Stimulated activated CD4-positive, alpha-beta T cell treated with anti-CD3 and anti-CD28 coated beads, Interleukin-1b, Interleukin-23, amount 100 ng/mL, for 48 hours (primary cell): Measurements from ENCODE around the gene SMTNL1.

Experiments used
- DNase-seq: peaks from one replicate; pipeline ENCODE4 v3.0.0-alpha.2; 2020

Gene SMTNL1, protein sequence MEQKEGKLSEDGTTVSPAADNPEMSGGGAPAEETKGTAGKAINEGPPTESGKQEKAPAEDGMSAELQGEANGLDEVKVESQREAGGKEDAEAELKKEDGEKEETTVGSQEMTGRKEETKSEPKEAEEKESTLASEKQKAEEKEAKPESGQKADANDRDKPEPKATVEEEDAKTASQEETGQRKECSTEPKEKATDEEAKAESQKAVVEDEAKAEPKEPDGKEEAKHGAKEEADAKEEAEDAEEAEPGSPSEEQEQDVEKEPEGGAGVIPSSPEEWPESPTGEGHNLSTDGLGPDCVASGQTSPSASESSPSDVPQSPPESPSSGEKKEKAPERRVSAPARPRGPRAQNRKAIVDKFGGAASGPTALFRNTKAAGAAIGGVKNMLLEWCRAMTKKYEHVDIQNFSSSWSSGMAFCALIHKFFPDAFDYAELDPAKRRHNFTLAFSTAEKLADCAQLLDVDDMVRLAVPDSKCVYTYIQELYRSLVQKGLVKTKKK

DNA sequence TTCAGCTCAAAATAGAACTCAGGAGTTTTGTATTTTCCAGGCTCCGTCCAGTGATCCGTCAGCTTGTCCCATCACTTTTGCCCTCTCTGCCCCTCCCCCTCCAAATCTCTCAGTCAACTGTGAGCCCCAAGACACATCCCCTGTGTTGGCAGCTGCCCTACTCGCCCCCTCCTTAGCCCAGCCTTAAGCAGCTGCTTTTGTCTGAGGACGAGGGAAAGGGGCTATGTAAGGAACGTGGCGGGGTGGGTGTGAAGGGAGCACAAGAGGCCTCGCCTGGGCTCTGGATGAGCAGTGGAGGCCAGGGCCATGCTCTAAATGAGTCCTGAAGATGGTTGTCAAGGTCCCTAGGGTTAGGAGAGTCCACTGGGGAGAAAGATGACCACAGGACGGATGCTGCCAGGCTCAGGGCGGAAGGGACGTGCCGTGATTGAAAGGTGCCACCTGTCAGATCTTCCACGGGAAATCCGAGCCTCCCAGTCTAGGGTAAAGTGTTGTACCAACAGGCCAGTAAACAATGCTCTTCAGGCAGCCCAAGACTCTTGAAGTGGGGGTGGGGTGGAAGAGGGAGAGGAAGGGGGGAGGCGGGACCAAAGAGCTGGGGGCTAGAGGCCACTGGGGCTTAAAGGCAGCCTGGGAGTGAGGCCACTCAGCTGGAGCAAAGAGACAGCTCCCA lies at the start of gene SMTNL1:
Gene SMTNL1, plus strand, starts transcription at position 649 of the 673 bp plus-strand sequence. CDS start 5,048 bp downstream, outside the sequence.
- DNase-seq = no peak

- no peak for DNase-seq
Observed at GRCh38 chr11:57487920-57488659, 49.3 kb upstream of the SMTNL1 start.

- no peak for DNase-seq
Observed at GRCh38 chr11:57490456-57491248, 46.7 kb upstream of the SMTNL1 start.

- DNase-seq = peak; percentile 64
Observed at GRCh38 chr11:57491371-57492061, 45.9 kb upstream of the SMTNL1 start.

GRCh38 chr11:57493507-57494503 lies 43.6 kb upstream of the SMTNL1 start:
- DNase-seq = peak; percentile 82

DNA sequence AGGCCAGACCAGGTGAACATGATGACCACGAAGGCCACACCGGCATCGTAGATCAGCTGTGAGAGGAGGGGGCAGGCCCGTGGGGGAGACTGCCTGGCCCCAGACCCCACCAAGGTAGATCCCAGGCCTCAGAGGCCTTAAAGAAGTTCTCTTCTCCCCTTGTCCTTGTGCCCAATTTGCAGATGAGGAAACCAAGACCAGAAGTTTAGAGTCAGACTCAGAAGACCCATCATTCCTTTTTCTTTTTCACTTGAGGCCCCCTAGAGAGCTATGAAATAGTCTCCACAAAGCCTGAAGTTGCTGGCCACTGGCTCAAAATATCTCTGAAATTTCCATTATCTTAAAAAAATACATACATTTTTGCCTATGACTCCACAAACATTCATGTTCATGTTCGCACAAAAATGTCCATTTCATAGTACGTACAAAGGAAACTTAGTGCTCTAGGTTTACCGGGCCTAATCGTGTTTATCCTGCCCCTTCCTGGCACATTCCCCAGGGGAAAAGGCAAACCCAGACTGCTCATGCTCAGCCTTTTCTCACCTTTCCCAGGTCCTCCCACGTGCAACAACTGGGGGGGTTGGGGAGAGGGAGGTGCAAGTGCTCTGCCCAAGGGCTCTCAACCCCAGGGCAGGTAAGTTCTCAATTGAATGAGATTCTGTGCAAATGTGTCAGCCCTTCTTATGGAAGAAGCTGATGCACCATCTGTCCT lies 41.1 kb upstream of the SMTNL1 start:
- DNase-seq = no peak

- DNase-seq = no peak
Observed at GRCh38 chr11:57497303-57498247, 39.8 kb upstream of the SMTNL1 start.

GRCh38 chr11:57498540-57498939 lies 38.9 kb upstream of the SMTNL1 start:
- no peak for DNase-seq

- peak; percentile 53 for DNase-seq
Observed at GRCh38 chr11:57499413-57499982, 37.9 kb upstream of the SMTNL1 start.

DNA sequence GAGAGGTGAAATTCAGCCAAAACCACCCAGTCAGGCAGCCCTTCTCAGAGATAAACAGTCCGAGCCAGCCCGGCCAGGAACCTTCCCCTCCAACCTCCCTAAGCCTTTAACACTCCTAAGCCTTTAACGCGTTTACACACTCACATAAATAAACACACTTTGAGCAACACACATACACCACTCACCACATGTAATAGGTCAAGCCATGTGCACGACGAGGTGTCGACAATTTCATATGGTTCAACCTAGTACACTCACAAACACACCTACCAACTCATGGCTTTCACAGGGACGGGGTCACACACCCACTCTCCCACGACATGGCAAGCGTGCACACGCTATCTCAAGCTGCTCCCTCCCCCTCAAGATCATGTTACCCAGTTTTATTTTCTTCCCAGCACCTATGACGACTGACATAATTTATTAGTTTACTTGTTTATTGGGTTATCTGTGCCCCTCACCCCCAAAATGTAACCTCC lies 37.4 kb upstream of the SMTNL1 start:
- no peak for DNase-seq

DNA sequence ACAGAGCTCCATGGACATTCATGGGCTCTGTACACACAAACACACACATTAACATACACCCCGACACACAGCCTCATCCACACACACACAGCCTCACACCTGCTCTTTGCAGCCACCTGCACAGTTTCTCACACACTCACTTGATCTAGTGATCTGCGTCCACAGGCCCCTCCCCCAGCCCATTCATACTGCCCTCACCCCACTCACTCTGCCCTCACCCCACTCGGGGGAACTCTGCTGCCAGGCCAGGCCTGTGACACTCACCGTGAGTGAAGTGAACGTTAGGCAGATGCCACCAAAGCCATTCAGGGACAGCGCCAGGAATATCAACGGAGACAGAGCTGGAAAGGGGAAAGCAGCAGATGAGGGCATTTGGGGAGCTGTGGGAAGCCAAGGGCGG lies 36.9 kb upstream of the SMTNL1 start:
- no peak for DNase-seq

DNA sequence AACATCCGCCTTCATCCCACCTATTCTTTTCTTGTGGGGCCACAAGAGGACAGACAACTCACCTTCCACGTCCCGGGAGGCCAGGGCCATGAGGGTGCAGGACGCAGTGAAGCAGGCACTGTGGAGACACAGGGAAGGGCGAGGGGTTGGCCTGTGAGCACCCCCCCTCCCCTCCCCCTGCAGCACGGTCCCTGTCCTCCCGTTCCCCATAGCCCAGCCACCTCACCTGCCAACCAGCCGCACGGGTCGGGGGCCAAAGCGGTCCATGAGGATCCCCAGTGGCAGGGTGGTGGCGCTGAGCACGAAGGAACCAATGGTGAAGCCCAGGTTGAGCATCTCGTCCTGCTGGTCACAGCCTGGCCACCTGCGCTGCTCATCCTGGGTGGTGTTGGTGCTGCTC lies 36.5 kb upstream of the SMTNL1 start:
- DNase-seq = no peak

GRCh38 chr11:57501953-57502352 lies 35.4 kb upstream of the SMTNL1 start:
- no peak for DNase-seq

DNA sequence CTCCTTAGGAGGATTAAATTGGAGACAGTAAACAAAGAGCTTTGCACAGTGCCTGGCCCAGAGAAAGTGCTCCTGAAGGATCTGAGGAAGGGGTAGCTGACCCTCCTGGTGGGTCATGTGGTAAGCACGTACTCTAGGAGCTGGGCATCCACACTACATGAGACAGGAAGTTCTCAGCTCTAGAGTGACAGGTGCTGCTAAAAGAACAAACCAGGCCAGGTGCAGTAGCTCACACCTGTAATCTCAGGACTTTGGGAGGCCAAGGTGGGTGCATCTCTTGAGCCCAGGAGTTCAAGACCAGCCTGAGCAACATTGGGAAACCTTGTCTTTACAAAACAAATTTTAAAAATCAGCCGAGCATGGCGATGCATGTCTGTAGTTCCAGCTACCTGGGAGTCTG lies 35.0 kb upstream of the SMTNL1 start:
- no peak for DNase-seq

- no peak for DNase-seq
Observed at GRCh38 chr11:57502870-57503269, 34.5 kb upstream of the SMTNL1 start.

GRCh38 chr11:57504511-57504910 lies 32.9 kb upstream of the SMTNL1 start:
- DNase-seq = no peak

DNA sequence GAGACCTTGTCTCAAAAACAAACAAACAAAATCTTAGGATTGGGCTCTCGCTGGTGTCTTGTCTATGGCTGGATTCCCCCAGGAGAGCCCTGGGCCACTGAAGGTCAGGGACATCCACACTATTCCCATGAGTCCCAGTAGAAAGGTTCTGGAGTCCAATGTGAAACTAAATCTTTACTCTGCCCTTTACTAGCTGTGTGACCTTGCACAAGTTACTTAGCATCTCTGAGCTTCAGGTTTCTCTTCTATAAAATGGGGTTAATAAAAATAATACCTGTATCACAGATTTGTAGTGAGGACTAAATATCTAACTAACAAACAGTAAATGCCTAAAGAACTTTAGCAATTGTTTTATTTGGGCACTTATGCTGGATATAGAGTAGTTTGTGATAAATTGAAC lies 30.9 kb upstream of the SMTNL1 start:
- no peak for DNase-seq
